CD14-positive monocyte (primary cell): ENCODE measurements around the gene PWP1. TPM values are rescaled to one million over a fixed set of nuclear protein-coding genes. Genes with fewer than 3 reads are reported as not detected.

Experiments
- DNase-seq, 3 donors: peaks; one replicate each; pipeline ENCODE4 v3.0.0-alpha.2; 2011 to 2022
- H2AFZ ChIP-seq: 2 replicates; pipeline ENCODE4 v1.6.0; 2012; ENCODE audit warnings: mild to moderate bottlenecking, low read depth, low read length, inconsistent platforms; ENCODE audit not compliant: insufficient read depth, poor library complexity, severe bottlenecking
- H3K27ac ChIP-seq, 2 donors: 1 replicate in 1 of 2; 2 replicates in 1 of 2; pipeline ENCODE4 v1.5.1; 2012 to 2013; ENCODE audit warnings: low read length in 2 of 2, control low read depth in 1 of 2, inconsistent platforms in 1 of 2, low read depth in 1 of 2, mild to moderate bottlenecking in 1 of 2
- H3K27me3 ChIP-seq, 2 donors: one replicate each; pipeline versions ENCODE4 v1.6.0 to v1.6.1; 2011 to 2013; ENCODE audit warnings: low read length in 2 of 2; ENCODE audit not compliant: control insufficient read depth in 2 of 2, insufficient read depth in 2 of 2
- H3K36me3 ChIP-seq, 2 donors: replicated peaks in 1 of 2; 1 replicate in 1 of 2; 2 replicates in 1 of 2; pipeline versions ENCODE4 v1.5.1 to v1.6.1; 2012 to 2013; ENCODE audit warnings: low read length in 2 of 2, control low read depth in 1 of 2, inconsistent platforms in 1 of 2, mild to moderate bottlenecking in 1 of 2; ENCODE audit not compliant: insufficient read depth in 2 of 2, control insufficient read depth in 1 of 2
- H3K4me1 ChIP-seq, 2 donors: 1 replicate in 1 of 2; 2 replicates in 1 of 2; pipeline versions ENCODE4 v1.5.1 to v1.6.1; 2012 to 2013; ENCODE audit warnings: low read length in 2 of 2, control low read depth in 1 of 2, inconsistent platforms in 1 of 2, mild to moderate bottlenecking in 1 of 2, moderate library complexity in 1 of 2; ENCODE audit not compliant: insufficient read depth in 2 of 2, control insufficient read depth in 1 of 2
- H3K4me2 ChIP-seq: replicated peaks from 2 replicates; pipeline ENCODE3; 2012; ENCODE audit warnings: low read length, moderate library complexity, mild to moderate bottlenecking; ENCODE audit not compliant: poor library complexity, severe bottlenecking; ENCODE audit errors: extremely low read depth
- H3K4me3 ChIP-seq, 3 experiments: fragments of 200-600 bp in 1 of 3; sonication (generic) in 1 of 3; replicated peaks in 1 of 3; 1 replicate in 2 of 3; 2 replicates in 1 of 3; pipeline ENCODE4 v1.5.1; 2011 to 2013; ENCODE audit warnings: low read length in 3 of 3, mild to moderate bottlenecking in 3 of 3, control low read depth in 2 of 3, low read depth in 2 of 3, inconsistent platforms in 1 of 3, moderate library complexity in 1 of 3
- H3K79me2 ChIP-seq: 2 replicates; pipeline ENCODE4 v1.6.0; 2012; ENCODE audit warnings: mild to moderate bottlenecking, control low read depth, inconsistent platforms, low read length, moderate library complexity; ENCODE audit not compliant: insufficient read depth
- H3K9ac ChIP-seq: 2 replicates; pipeline ENCODE4 v1.6.0; 2017; ENCODE audit warnings: low read length, mild to moderate bottlenecking; ENCODE audit not compliant: insufficient read depth, poor library complexity, severe bottlenecking
- H3K9me3 ChIP-seq, 2 donors: replicated peaks in 1 of 2; 1 replicate in 1 of 2; 2 replicates in 1 of 2; pipeline versions ENCODE4 v1.5.1 to v1.6.1; 2012 to 2013; ENCODE audit warnings: low read length in 2 of 2, control low read depth in 1 of 2; ENCODE audit not compliant: control insufficient read depth in 1 of 2, insufficient read depth in 1 of 2
- H4K20me1 ChIP-seq: 2 replicates; pipeline ENCODE4 v1.6.0; 2012; ENCODE audit warnings: mild to moderate bottlenecking, low read length, control low read depth, moderate library complexity; ENCODE audit not compliant: insufficient read depth
- H3K27ac Mint-ChIP-seq, 7 donors: one replicate each; pipeline ENCODE4 v1.8.0; 2020; ENCODE audit warnings: mild to moderate bottlenecking in 7 of 7, mixed read lengths in 7 of 7, moderate library complexity in 6 of 7, inconsistent platforms in 2 of 7
- H3K27me3 Mint-ChIP-seq, 3 donors: one replicate each; pipeline ENCODE4 v1.8.0; 2021 to 2022; ENCODE audit warnings: low read depth in 3 of 3, mild to moderate bottlenecking in 3 of 3, mixed read lengths in 3 of 3, moderate library complexity in 3 of 3, inconsistent platforms in 1 of 3
- H3K36me3 Mint-ChIP-seq, 2 donors: one replicate each; pipeline ENCODE4 v1.8.0; 2020; ENCODE audit warnings: mixed read lengths in 2 of 2, inconsistent platforms in 1 of 2, mild to moderate bottlenecking in 1 of 2
- H3K4me1 Mint-ChIP-seq: one replicate; pipeline ENCODE4 v1.8.0; 2020; ENCODE audit warnings: mild to moderate bottlenecking, mixed read lengths
- H3K4me3 Mint-ChIP-seq, 2 donors: one replicate each; pipeline ENCODE4 v1.8.0; 2020; ENCODE audit warnings: mild to moderate bottlenecking in 2 of 2, mixed read lengths in 2 of 2, moderate library complexity in 1 of 2
- H3K9me3 Mint-ChIP-seq, 7 donors: one replicate each; pipeline ENCODE4 v1.8.0; 2020 to 2022; ENCODE audit warnings: mixed read lengths in 7 of 7, mild to moderate bottlenecking in 6 of 7, moderate library complexity in 6 of 7, inconsistent platforms in 2 of 7
- CTCF ChIP-seq: fragments of 200-600 bp; IDR thresholded peaks from one replicate; pipeline ENCODE4 v1.8.0; 2022; ENCODE audit warnings: antibody characterized with exemption, mild to moderate bottlenecking
- WGBS: methylation state at CpG from one replicate; pipeline ENCODE4 v1.1.5; 2013; ENCODE audit warnings: missing lambda C conversion rate; ENCODE audit not compliant: insufficient coverage; 5-methylcytosine and 5-hydroxymethylcytosine counted together
- intact Hi-C, 2 donors: fragments of 100-400 bp; cut with micrococcal nuclease; formaldehyde crosslinking; loops; one replicate each; pipeline versions ENCODE4 v1.15.0 to v1.15.1; 2023
- polyA plus RNA-seq, 3 donors: library from polyadenylated mRNA; depleted of rRNA in 1 of 3; unstranded in 2 of 3; stranded (reverse) in 1 of 3; fragments of 300-500 nt in 2 of 3; fragments of >200 nt in 1 of 3; fragmentation: Illumina TruSeq in 2 of 3; gene quantifications; 1 replicate in 2 of 3; 2 replicates in 1 of 3; pipeline ENCODE4 v1.2.3, GENCODE V29; 2012 to 2021

Gene PWP1
- polyA plus RNA-seq, 3 donors = 27.1 to 29.1 (median 28.0) TPM

DNA sequence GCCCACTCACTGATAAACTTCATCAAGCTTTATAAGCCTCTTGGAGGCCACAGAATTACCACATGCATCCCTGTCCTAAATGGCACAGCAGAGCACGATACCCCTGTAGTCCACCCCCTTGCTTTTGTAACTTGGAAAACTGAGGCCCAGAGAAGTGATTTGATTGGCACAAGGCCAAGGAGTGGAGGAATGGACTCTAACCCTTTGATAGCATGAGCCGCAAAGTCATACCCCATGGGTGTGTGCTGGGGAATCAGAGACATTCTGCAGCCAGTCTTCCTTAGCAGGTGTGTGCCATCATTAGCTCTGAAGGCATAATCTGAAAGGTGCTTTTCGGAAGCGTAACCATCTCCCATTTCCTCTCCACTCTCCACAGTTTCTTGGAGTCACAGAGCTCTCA lies 28.5 kb upstream of the PWP1 start:
- DNase-seq = no peak
- no peak overlapping the region for H3K4me2 ChIP-seq
- no peak overlapping the region for H3K4me3 Mint-ChIP-seq
- peaks cover 20% of the 10 kb centered on the region for H3K4me1 Mint-ChIP-seq
- H3K27ac ChIP-seq = no peak overlapping the region
- H4K20me1 ChIP-seq = no peaks in the 10 kb centered on the region
- no peaks in the 10 kb centered on the region for H3K27me3 ChIP-seq
- peaks cover 0 to 6% of the 10 kb centered on the region in 2 donors for H3K36me3 ChIP-seq
- H3K79me2 ChIP-seq = no peaks in the 10 kb centered on the region
- peaks cover 0 to 4% (median 2%) of the 10 kb centered on the region in 3 donors for H3K27me3 Mint-ChIP-seq
- 100% methylated on average over 3 of the region's 4 CpGs for WGBS
- no peaks in the 10 kb centered on the region for H3K9me3 ChIP-seq
- intact Hi-C loops = no loop called here
- H3K4me1 ChIP-seq = peaks cover 7 to 22% of the 10 kb centered on the region in 2 donors
- TF ChIP-seq CTCF = no peak
- H3K27ac Mint-ChIP-seq = no peak overlapping the region
- H3K9ac ChIP-seq = no peak overlapping the region
- no peak overlapping the region for H3K4me3 ChIP-seq
- H2AFZ ChIP-seq = no peak overlapping the region
- peaks cover 0 to under 1% (median 0%) of the 10 kb centered on the region in 7 donors for H3K9me3 Mint-ChIP-seq
- peaks cover 4 to 12% of the 10 kb centered on the region in 2 donors for H3K36me3 Mint-ChIP-seq

GRCh38 chr12:107657621-107658020 lies 28.0 kb upstream of the PWP1 start:
- no peak overlapping the region for H3K4me3 Mint-ChIP-seq
- H3K4me1 ChIP-seq = peaks cover 11 to 27% of the 10 kb centered on the region in 2 donors
- no peaks in the 10 kb centered on the region for H3K79me2 ChIP-seq
- peaks cover 0 to 4% (median 3%) of the 10 kb centered on the region in 3 donors for H3K27me3 Mint-ChIP-seq
- no peaks in the 10 kb centered on the region for H3K9me3 ChIP-seq
- DNase-seq = no peak
- H3K9ac ChIP-seq = no peak overlapping the region
- peaks cover 25% of the 10 kb centered on the region for H3K4me1 Mint-ChIP-seq
- no peak overlapping the region for H2AFZ ChIP-seq
- no peak overlapping the region for H3K4me2 ChIP-seq
- intact Hi-C loops = no loop called here
- no peaks in the 10 kb centered on the region for H4K20me1 ChIP-seq
- WGBS = 95% methylated on average over 8 of the region's 9 CpGs
- no peak overlapping the region for H3K27ac ChIP-seq
- no peak overlapping the region for H3K4me3 ChIP-seq
- peaks cover 0 to 6% of the 10 kb centered on the region in 2 donors for H3K36me3 ChIP-seq
- H3K36me3 Mint-ChIP-seq = peaks cover 4 to 12% of the 10 kb centered on the region in 2 donors
- no peak for TF ChIP-seq CTCF
- H3K27me3 ChIP-seq = no peaks in the 10 kb centered on the region
- H3K9me3 Mint-ChIP-seq = peaks cover 0 to 4% (median 0%) of the 10 kb centered on the region in 7 donors
- no peak overlapping the region for H3K27ac Mint-ChIP-seq
